Femur (tissue), 1 donor: ENCODE measurements around the gene CR1.
A peak's percentile ranks its signal among the peaks of the same experiment; 100 is the strongest.
"Not testable (repeated sequence)": the region's sequence is repeated elsewhere in the genome, so short reads cannot be mapped to it uniquely, and the experiment has no call there.

Experiments used
- DNase-seq: peaks from one replicate; pipeline ENCODE4 v3.0.0-alpha.2; 2017

The CR1 gene

GRCh38 chr1:207591205-207591604, 95.2 kb downstream of the CR1 start:
- not testable (repeated sequence) for DNase-seq

DNA sequence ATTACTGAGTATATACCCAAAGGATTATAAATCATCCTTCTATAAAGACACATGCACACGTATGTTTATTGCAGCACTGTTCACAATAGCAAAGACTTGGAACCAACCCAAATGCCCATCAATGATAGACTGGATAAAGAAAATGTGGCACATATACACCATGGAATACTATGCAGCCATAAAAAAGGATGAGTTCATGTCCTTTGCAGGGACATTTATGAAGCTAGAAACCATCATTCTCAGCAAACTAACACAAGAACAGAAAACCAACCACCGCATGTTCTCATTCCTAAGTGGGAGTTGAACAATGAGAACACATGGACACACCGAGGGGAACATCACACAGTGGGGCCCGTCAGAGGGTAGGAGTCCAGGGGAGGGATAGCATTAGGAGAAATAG, 98.1 kb downstream of the CR1 start:
- not testable (repeated sequence) for DNase-seq

GRCh38 chr1:207603777-207604176, 107.8 kb downstream of the CR1 start:
- DNase-seq: no peak

GRCh38 chr1:207605444-207606361, 109.7 kb downstream of the CR1 start:
- no peak for DNase-seq

DNA sequence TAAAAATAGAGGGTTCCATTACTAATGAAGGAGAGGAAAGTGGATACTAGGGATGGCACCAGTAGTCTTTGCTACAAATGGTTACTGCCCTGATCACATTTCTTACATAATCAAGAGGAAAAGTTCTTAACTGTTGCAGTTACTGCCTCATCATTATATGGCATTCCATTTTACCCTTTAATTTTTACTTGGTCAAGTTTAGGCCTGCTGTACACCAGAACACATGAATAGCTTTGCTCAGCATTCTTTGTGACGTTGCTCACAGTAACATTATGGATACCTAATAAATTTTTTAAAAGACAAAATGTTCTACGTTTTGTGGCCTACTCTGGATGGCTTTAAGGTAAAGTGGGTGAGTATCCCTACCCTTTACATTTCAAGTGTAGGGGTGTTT, 110.4 kb downstream of the CR1 start:
- no peak for DNase-seq

GRCh38 chr1:207612762-207613161, 116.8 kb downstream of the CR1 start:
- DNase-seq: no peak

DNA sequence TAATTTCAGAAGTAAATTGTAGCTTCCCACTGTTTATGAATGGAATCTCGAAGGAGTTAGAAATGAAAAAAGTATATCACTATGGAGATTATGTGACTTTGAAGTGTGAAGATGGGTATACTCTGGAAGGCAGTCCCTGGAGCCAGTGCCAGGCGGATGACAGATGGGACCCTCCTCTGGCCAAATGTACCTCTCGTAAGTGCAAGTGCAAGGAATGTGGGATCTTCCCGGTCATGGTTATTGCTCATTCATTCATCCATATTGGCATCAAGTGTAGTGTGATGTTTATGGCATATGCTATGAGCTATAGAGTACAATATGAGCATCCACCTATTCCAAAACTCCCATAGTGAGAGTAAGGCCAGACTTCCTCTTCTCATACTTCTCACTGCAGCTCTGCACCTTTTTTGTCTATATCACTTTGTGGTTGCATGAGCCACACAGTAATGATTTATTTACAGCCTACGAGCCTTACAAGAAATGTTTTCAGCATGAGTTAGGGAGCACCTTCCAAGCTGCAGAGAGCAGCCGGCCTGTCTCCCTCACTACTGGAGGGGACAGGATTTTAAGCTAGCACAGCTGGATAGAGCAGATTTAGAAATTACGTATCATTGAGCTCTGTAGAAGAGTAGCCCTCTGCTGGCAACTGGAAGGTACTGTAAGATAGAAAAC, 124.0 kb downstream of the CR1 start:
- peak; percentile 27 for DNase-seq

- DNase-seq: no peak
Observed at GRCh38 chr1:207620543-207620893, 124.6 kb downstream of the CR1 start.

DNA sequence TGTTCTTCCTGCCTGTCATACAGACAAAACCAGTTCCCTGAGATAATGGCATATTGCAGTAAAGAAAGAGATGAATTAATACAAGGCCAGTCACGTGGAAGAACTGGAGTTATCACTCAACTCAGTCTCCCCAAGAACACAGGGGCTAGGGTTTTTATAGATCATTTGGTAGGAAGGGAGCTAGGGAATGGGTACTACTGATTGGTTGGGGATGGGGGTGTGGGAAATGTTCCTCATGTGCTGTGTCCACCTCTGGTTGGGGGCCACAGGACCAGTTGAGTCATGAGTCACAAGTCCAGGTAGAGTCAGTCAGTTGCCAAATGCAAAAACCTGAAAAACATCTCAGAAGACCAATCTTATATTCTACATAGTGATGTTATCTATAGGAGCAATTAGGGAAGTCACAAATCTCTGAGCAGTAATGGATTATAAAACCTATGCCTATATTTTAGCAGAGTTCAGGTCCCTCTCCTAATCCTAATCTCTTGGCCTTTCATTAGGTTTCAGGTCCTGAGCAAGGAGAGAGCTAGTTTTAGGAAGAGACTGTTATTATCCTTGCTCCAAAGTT, 129.6 kb downstream of the CR1 start:
- DNase-seq: not testable (repeated sequence)

- no peak for DNase-seq
Observed at GRCh38 chr1:207626972-207627337, 131.0 kb downstream of the CR1 start.

DNA sequence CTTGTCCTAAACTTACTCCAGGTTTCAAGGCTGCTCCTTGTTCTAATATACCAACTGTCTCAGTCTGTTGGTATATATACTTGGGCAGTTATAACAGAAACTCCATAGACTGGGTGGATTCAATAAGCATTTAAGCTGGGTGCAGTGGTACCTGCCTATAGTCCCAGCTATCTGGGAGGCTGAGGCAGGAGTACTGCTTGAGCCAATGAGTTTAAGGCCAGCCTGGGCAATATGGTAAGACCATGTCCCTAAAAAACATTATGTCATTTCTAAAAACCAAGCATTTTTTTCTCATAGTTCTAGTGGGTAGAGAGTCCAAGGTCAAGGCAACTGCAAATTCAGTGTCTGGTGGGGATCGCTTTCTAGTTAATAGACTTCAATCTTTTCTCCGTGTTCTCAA, 131.5 kb downstream of the CR1 start:
- no peak for DNase-seq

GRCh38 chr1:207628776-207629175, 132.8 kb downstream of the CR1 start:
- DNase-seq: no peak

GRCh38 chr1:207631137-207631536, 135.2 kb downstream of the CR1 start:
- no peak for DNase-seq

GRCh38 chr1:207633226-207633625, 137.3 kb downstream of the CR1 start:
- no peak for DNase-seq

- DNase-seq: not testable (repeated sequence)
Observed at GRCh38 chr1:207633699-207634289, 137.8 kb downstream of the CR1 start.

- not testable (repeated sequence) for DNase-seq
Observed at GRCh38 chr1:207634293-207634692, 138.3 kb downstream of the CR1 start.

GRCh38 chr1:207635569-207636186, 139.7 kb downstream of the CR1 start:
- not testable (repeated sequence) for DNase-seq

GRCh38 chr1:207638487-207639145, 142.7 kb downstream of the CR1 start:
- DNase-seq: not testable (repeated sequence)

- DNase-seq: not testable (repeated sequence)
Observed at GRCh38 chr1:207639362-207639761, 143.4 kb downstream of the CR1 start.

GRCh38 chr1:207644166-207644851, 148.4 kb downstream of the CR1 start:
- no peak for DNase-seq

DNA sequence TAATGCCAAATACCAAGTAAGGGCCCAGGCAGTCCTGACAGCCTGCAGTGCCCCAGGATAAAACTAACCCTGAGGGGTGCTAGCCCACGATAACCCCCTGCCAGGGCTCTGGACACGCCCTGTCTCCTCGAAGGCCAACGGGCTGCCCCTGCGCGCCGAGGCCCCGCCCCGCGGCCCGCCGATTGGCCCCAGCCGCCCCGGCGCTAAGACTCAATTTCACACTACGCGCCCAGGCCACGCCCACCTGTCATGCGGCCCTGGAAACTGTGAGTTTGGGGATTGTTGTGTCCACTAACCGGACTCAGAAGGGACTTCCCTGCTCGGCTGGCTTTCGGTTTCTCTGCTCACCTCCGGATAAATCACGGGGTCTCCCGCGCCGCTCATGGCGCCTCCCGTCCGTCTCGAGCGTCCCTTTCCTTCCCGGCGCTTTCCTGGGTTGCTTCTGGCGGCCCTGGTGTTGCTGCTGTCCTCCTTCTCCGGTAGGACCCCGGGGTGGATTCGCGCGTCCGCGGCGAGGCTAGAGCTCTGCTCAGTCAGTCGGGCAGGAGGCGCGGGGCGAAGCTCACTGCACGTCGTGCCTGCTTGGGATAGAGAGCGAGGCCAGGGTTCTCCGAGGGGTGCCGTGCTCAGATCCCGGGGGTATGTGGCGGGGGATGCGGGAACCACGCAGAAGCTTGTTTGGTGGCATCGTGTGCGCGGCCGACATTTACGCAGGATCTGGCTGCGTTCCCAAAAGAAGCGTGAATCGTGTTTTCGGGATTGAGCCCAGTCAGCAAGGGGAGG, 149.1 kb downstream of the CR1 start, which contains the start of gene CR1L:
TSS of gene CR1L (plus strand) at position 282 of the 783 bp plus-strand sequence. CDS start at position 383, 101 bp downstream.
- DNase-seq: peak; percentile 86
